ENCODE data around the gene RCN2.
"Not testable (repeated sequence)": the region's sequence is repeated elsewhere in the genome, so short reads cannot be mapped to it uniquely, and the experiment has no call there.

Gene RCN2

GRCh38 chr15:76931397-76932134, at the start of gene RCN2:
RCN2 (plus strand) TSS chr15:76931749; CDS start chr15:76931842, 93 bp downstream.
- DNase-seq (ENCODE audit: low read depth in 2 of 3, low spot score in 1 of 3) = peak; percentile 87 to 93 (median 87)

GRCh38 chr15:76885212-76885611, 46.3 kb upstream of the RCN2 start:
- DNase-seq (ENCODE audit: low read depth in 2 of 3, low spot score in 1 of 3) = no peak

- DNase-seq (ENCODE audit: low read depth in 2 of 3, low spot score in 1 of 3) = not testable (repeated sequence)
Observed at GRCh38 chr15:76887280-76888141, 44.0 kb upstream of the RCN2 start.

DNA sequence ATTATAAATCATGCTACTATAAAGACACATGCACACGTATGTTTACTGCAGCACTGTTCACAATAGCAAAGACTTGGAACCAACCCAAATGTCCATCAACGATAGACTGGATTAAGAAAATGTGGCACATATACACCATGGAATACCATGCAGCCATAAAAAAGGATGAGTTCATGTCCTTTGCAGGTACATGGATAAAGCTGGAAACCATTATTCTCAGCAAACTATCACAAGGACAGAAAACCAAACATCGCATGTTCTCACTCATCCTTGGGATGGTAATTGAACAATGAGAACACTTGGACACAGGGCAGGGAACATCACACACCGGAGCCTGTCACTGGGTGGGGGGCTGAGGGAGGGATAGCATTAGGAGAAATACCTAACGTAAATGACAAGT, 38.7 kb upstream of the RCN2 start:
- not testable (repeated sequence) for DNase-seq (ENCODE audit: low read depth in 2 of 3, low spot score in 1 of 3)

DNA sequence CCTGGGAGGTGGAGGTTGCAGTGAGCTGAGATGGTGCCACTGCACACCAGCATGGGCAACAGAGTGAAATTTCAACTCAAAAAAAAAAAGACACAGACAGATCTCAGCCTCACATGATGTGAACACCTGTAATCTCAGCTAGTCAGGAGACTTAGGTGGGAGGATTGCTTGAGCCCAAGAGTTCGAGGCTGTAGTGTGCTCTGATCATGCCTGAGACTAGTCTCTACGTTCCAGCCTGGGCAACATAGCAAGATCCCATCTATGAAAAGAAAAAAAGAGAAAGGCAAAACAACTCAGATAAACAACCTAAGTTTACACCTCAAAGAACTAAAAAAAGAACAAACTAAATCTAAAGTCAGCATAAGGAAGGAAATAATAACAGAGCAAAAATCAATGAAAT, 37.4 kb upstream of the RCN2 start:
- no peak for DNase-seq (ENCODE audit: low read depth in 2 of 3, low spot score in 1 of 3)

- DNase-seq (ENCODE audit: low read depth in 2 of 3, low spot score in 1 of 3) = no peak
Observed at GRCh38 chr15:76898102-76898501, 33.4 kb upstream of the RCN2 start.

GRCh38 chr15:76899176-76899930, 32.2 kb upstream of the RCN2 start:
- DNase-seq (ENCODE audit: low read depth in 2 of 3, low spot score in 1 of 3) = not testable (repeated sequence)

DNA sequence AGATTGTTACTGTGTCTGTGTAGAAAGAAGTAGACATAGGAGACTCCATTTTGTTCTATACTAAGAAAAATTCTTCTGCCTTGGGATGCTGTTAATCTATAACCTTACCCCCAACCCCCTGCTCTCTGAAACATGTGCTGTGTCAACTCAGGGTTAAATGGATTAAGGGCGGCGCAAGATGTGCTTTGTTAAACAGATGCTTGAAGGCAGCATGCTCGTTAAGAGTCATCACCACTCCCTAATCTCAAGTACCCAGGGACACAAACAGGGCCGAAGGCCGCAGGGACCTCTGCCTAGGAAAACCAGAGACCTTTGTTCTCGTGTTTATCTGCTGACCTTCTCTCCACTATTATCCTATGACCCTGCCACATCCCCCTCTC, 31.6 kb upstream of the RCN2 start:
- DNase-seq (ENCODE audit: low read depth in 2 of 3, low spot score in 1 of 3) = not testable (repeated sequence)

- no peak for DNase-seq (ENCODE audit: low read depth in 2 of 3, low spot score in 1 of 3)
Observed at GRCh38 chr15:76901965-76902364, 29.6 kb upstream of the RCN2 start.

GRCh38 chr15:76903251-76903681, 28.3 kb upstream of the RCN2 start:
- peak in 1 of 3 donors; percentile 7 for DNase-seq (ENCODE audit: low read depth in 2 of 3, low spot score in 1 of 3)

DNA sequence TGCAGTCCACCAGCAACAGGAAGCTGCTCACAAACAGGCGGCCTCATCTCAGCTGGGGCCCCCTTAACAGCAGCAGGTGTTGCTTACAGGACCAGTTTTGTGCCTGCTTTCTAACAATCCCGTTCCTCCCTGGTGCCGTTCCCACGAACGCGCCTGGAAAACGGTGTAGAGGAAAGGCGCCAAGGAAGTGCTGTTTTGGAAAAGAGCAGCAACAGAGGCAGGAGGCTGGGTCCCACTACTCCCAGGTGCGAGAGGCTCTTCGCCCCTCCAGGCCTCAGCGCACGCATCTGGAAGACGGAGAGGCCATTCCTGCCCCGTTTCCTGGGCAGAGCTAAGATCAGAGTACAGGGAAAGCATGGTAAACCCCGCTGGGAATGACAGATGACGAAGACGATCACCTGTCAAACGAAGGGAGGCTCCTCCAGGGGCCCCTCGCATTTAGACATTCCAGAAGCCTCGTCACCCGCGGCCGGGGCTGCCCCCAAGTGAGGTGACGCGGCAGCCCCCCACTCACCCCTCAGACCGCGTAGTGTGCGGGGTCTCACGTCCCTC, 27.0 kb upstream of the RCN2 start:
- peak in 2 of 3 donors; percentile 8 to 13 for DNase-seq (ENCODE audit: low read depth in 2 of 3, low spot score in 1 of 3)

DNA sequence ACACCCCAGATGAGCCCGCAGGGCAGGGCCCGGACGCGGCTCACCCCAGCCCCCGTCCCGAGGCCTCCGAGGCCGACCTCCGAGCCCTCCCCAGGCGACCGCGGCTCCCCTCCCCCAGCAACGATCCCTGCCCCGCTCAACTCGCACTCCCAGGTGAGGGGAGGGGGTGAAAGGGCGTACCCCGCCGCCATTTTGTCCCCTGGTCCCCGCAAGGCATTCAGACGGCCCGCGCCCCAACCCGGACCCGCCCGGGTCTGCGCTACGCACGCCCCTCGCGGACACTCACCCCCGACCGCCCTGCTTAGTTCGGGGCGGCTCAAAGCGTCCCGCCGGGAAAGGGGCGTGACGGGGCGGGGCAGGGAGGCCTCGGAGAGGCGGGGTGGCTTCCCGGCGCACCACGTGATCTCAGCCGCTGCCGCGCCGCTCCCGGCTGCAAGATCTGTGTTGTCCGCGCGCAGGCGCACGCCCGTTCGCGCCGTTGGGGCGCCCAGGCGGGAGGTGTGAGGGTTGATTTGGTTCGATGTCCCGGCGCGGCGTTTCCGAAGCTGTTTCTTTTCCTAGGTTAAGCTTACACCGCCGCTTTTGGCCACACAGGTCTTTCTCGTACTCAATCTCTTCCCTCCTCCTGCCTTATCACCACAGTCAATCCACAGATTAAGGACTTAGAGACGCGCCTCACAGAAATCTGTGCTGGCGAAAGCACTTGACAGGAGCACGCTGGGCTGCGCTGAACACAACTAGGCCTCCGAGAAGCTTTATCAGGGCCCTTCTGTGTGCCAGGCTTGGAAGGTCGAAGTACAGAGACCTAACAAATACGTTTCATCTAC, 26.3 kb upstream of the RCN2 start, which contains the start of gene SCAPER:
TSS of gene SCAPER (minus strand) at position 328 of the 827 bp plus-strand sequence. CDS start 21,523 bp downstream, outside the sequence.
- DNase-seq (ENCODE audit: low read depth in 2 of 3, low spot score in 1 of 3) = peak; percentile 85 to 93 (median 86)

- DNase-seq (ENCODE audit: low read depth in 2 of 3, low spot score in 1 of 3) = no peak
Observed at GRCh38 chr15:76905855-76906254, 25.7 kb upstream of the RCN2 start.

DNA sequence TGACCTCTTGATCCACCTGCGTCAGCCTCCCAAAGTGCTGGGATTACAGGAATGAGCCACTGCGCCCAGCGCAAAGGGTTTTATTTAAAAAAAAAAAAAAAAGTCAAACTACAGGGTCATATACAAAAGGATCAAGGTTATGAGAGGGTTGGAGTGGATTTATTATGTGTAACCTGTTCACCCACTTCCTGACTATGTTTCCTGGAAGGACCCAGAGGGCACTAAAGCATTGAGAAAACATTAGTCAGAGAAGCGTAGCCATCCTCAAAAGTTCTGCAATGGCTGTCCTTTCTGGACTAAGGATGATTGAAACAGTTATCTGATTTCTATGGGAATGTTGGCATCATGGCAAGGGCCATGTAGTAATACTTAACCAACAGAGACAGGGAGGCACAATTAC, 19.1 kb upstream of the RCN2 start:
- DNase-seq (ENCODE audit: low read depth in 2 of 3, low spot score in 1 of 3) = no peak

- DNase-seq (ENCODE audit: low read depth in 2 of 3, low spot score in 1 of 3) = no peak
Observed at GRCh38 chr15:76913737-76914136, 17.8 kb upstream of the RCN2 start.

DNA sequence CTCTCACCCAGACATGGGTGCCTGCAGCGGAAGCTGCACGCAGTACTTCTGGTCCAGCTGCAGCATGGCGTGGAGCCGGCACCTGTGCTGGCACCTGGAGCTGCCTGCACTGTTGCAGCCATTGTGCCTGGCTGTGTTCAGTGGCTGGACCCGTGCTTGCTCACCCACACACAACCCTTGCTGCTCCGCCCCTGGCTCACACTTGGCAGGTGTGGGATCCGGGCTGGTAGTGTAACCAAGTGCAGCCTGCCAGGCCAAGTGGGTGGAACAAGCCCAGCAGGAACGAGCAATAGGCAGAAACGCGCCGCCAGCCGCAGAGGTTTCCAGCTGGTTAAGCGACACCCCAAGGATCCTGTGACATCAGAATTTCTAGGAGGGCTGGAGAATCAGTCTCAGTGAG, 15.2 kb upstream of the RCN2 start:
- DNase-seq (ENCODE audit: low read depth in 2 of 3, low spot score in 1 of 3) = no peak

- no peak for DNase-seq (ENCODE audit: low read depth in 2 of 3, low spot score in 1 of 3)
Observed at GRCh38 chr15:76928201-76928600, 3.3 kb upstream of the RCN2 start.

DNA sequence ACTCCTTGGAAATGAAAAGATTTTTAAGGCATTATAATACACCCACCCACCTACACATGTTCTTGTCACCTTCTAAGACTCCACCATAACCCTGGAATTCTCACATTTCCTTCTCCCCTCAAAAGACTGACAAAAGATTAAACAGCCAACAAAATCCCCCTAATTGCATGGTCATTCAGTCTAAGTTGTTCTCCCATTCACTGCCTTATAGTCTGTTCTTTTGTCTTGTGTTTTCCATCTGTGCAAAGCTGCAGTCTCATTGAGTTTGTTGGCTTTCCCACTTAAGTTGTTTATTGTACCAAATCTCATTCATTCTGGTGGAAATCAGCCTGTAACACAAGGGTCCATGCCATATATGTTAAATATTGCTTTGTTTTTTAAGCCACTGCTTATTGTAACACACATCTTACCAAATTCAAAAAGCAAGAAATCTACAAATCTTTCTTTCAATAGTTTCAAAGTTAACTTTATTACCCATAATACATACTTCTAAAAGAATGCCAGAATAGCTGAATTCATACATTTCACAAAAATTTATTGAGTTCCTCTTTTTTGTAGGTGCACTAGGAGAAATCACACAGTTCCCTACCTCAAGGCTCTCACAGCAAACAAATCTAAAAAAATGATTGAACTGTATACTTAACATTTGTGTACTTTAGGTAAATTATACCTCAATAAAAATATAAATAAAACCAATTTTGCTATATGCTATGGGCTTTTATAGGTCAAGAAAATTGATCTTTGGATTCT, 2.4 kb upstream of the RCN2 start:
- no peak for DNase-seq (ENCODE audit: low read depth in 2 of 3, low spot score in 1 of 3)

DNA sequence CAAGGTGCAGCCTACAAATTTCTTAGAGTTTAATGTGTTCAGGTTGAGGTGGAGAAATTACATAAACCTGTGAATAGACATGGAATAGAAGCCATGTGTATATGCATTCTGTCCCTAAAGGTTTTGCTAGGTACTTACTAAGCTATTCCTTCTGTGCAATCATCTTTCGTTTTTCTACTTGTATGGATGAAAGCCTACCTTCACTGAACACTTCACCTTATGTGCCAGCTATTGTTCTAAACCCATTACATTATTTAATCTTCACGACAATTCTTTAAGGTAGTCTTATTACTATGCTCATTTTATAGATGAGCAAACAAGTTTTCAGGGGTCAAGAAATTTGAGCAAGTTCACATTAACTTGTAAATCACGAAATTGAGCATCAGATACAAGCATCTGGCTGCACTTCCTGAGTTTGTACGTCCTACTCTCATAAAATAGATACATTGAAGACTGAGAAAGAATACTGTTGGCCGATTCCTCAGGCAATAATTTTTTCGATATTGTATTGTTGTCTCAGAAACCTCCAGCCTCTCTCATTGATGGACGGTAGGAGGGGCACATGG, 635 bp upstream of the RCN2 start:
- DNase-seq (ENCODE audit: low read depth in 2 of 3, low spot score in 1 of 3) = no peak

Data from stimulated activated CD4-positive, alpha-beta T cell treated with anti-CD3 and anti-CD28 coated beads, Interleukin-12 subunit alpha, Interleukin-12 subunit beta, amount 100 ng/mL, for 48 hours (primary cell).